SK-N-SH (cell line): ENCODE data around the gene TANC1. TPM values are rescaled to one million over a fixed set of nuclear protein-coding genes. Genes with fewer than 3 reads are reported as not detected.

Experiments used
- CTCF ChIA-PET: fragments of 300-600, 350-600 bp; formaldehyde crosslinking; extraction: SDS; loops from one replicate; lab custom pipeline; 2021; lab: Yijun Ruan, JAX
- POLR2A ChIA-PET: fragments of 350-600 bp; sonication (Branson Sonifier 250); formaldehyde crosslinking; extraction: SDS; loops from one replicate; lab custom pipeline; 2020; ENCODE audit warnings: antibody characterized with exemption, inconsistent platforms; lab: Yijun Ruan, JAX
- DNase-seq: peaks from one replicate; pipeline ENCODE4 v3.0.0; 2012
- H2AFZ ChIP-seq: fragments of 200-600 bp; sonication (generic); 2 replicates; pipeline ENCODE4 v1.8.1; 2016; ENCODE audit warnings: antibody characterized with exemption, mild to moderate bottlenecking, low read depth
- H3F3A ChIP-seq: fragments of 200-600 bp; sonication (generic); replicated peaks from 2 replicates; pipeline ENCODE3; 2016; ENCODE audit warnings: antibody characterized with exemption, mild to moderate bottlenecking; ENCODE audit not compliant: insufficient read depth
- H3K27ac ChIP-seq, 2 experiments: fragments of 200-500 bp in 1 of 2; fragments of 200-600 bp in 1 of 2; sonication (Bioruptor generic) in 1 of 2; sonication (generic), shearing (Covaris generic) in 1 of 2; 2 replicates each; pipeline versions ENCODE4 v1.5.1 to v1.6.1; 2014 to 2016; ENCODE audit warnings: low read depth in 2 of 2, inconsistent platforms in 1 of 2, low read length in 1 of 2, mild to moderate bottlenecking in 1 of 2, mixed read lengths in 1 of 2
- H3K27me3 ChIP-seq: fragments of 200-600 bp; sonication (generic), shearing (Covaris generic); 2 replicates; pipeline ENCODE4 v1.6.1; 2016; ENCODE audit warnings: mixed run types; ENCODE audit not compliant: insufficient read depth
- H3K36me3 ChIP-seq, 2 experiments: fragments of 200-500 bp in 1 of 2; fragments of 200-600 bp in 1 of 2; sonication (Bioruptor generic) in 1 of 2; sonication (generic) in 1 of 2; replicated peaks in 1 of 2; 2 replicates each; pipeline versions ENCODE3 to v1.5.1; 2014 to 2016; ENCODE audit warnings: low read length in 1 of 2, mild to moderate bottlenecking in 1 of 2; ENCODE audit not compliant: insufficient read depth in 2 of 2, control insufficient read depth in 1 of 2
- H3K4me1 ChIP-seq, 2 experiments: fragments of 200-500 bp in 1 of 2; fragments of 200-600 bp in 1 of 2; sonication (Bioruptor generic) in 1 of 2; sonication (generic), shearing (Covaris generic) in 1 of 2; 2 replicates each; pipeline versions ENCODE4 v1.5.1 to v1.6.1; 2014 to 2016; ENCODE audit warnings: low read depth in 1 of 2, low read length in 1 of 2, mixed run types in 1 of 2; ENCODE audit not compliant: insufficient read depth in 2 of 2, control insufficient read depth in 1 of 2
- H3K4me2 ChIP-seq: fragments of 200-600 bp; sonication (generic), shearing (Covaris generic); 2 replicates; pipeline ENCODE4 v1.6.1; 2017; ENCODE audit warnings: mixed run types
- H3K4me3 ChIP-seq, 2 experiments: fragments of 200-500 bp in 1 of 2; fragments of 200-600 bp in 1 of 2; sonication (Bioruptor generic) in 1 of 2; sonication (generic), shearing (Covaris generic) in 1 of 2; 2 replicates each; pipeline versions ENCODE4 v1.5.1 to v1.8.1; 2014 to 2016; ENCODE audit warnings: low read depth in 2 of 2, inconsistent platforms in 1 of 2, low read length in 1 of 2, mild to moderate bottlenecking in 1 of 2, mixed read lengths in 1 of 2, moderate library complexity in 1 of 2
- H3K79me2 ChIP-seq: fragments of 200-600 bp; sonication (generic); 2 replicates; pipeline ENCODE4 v1.8.1; 2017; ENCODE audit warnings: mild to moderate bottlenecking; ENCODE audit not compliant: insufficient read depth
- H3K9ac ChIP-seq: fragments of 200-600 bp; sonication (generic); 2 replicates; pipeline ENCODE4 v1.6.1; 2017; ENCODE audit warnings: mixed run types
- H3K9me2 ChIP-seq: fragments of 200-600 bp; sonication (generic); 2 replicates; pipeline ENCODE4 v1.6.1; 2017; ENCODE audit warnings: mixed run types
- H3K9me3 ChIP-seq: fragments of 200-600 bp; sonication (generic); 2 replicates; pipeline ENCODE4 v1.6.1; 2017; ENCODE audit warnings: mixed run types, mild to moderate bottlenecking, moderate library complexity
- H4K20me1 ChIP-seq: fragments of 200-600 bp; sonication (generic); 2 replicates; pipeline ENCODE4 v1.6.1; 2017; ENCODE audit warnings: mild to moderate bottlenecking, mixed run types; ENCODE audit not compliant: insufficient read depth
- CHD2 ChIP-seq: fragments of 150-350 bp; IDR thresholded peaks from 2 replicates; pipeline ENCODE4 v1.6.1; 2018; ENCODE audit warnings: low read length; ENCODE audit not compliant: partially characterized antibody
- CTCF ChIP-seq: fragments of 200-600 bp; sonication (generic); IDR thresholded peaks from 2 replicates; pipeline ENCODE4 v1.6.1; 2017; ENCODE audit warnings: antibody characterized with exemption, mild to moderate bottlenecking, moderate library complexity
- EP300 ChIP-seq, 2 experiments: IDR thresholded peaks; 2 replicates each; pipeline versions ENCODE4 v1.4.0 to v1.6.1; 2012; ENCODE audit warnings: borderline replicate concordance in 1 of 2, low read depth in 1 of 2, low read length in 1 of 2
- EZH2phosphoT487 ChIP-seq: fragments of 200-600 bp; sonication (generic); IDR thresholded peaks from 2 replicates; pipeline ENCODE4 v1.6.1; 2017; ENCODE audit warnings: low read depth, mixed run types, mild to moderate bottlenecking, antibody characterized with exemption, moderate library complexity, borderline replicate concordance
- FOSL2 ChIP-seq: IDR thresholded peaks from 2 replicates; pipeline ENCODE4 v1.4.0; 2012; ENCODE audit warnings: low read depth, mild to moderate bottlenecking, moderate library complexity, borderline replicate concordance
- FOXJ3 ChIP-seq: sonication (generic); formaldehyde crosslinking; IDR thresholded peaks from 2 replicates; pipeline ENCODE4 v1.5.1; 2020; ENCODE audit warnings: mild to moderate bottlenecking, missing genetic modification reagents
- FOXM1 ChIP-seq: IDR thresholded peaks from 2 replicates; pipeline ENCODE4 v1.4.0; 2012; ENCODE audit warnings: low read depth, mild to moderate bottlenecking
- IRF3 ChIP-seq: fragments of 150-350 bp; IDR thresholded peaks from 2 replicates; pipeline ENCODE4 v1.6.1; 2016; ENCODE audit warnings: mild to moderate bottlenecking, low read depth, low read length
- JUND ChIP-seq: IDR thresholded peaks from 2 replicates; pipeline ENCODE4 v1.4.0; 2012
- MAX ChIP-seq: IDR thresholded peaks from 2 replicates; pipeline ENCODE4 v1.4.0; 2012; ENCODE audit warnings: low read depth
- MEF2A ChIP-seq: IDR thresholded peaks from 2 replicates; pipeline ENCODE4 v1.4.0; 2012; ENCODE audit warnings: low read depth, borderline replicate concordance
- NFIC ChIP-seq: IDR thresholded peaks from 2 replicates; pipeline ENCODE4 v1.4.0; 2012; ENCODE audit warnings: borderline replicate concordance
- NRF1 ChIP-seq: IDR thresholded peaks from 2 replicates; pipeline ENCODE4 v1.6.1; 2012; ENCODE audit warnings: low read depth, mild to moderate bottlenecking, low read length
- POLR2AphosphoS5 ChIP-seq: IDR thresholded peaks from 2 replicates; pipeline ENCODE4 v1.6.1; 2012; ENCODE audit warnings: low read depth, low read length
- RAD21 ChIP-seq: IDR thresholded peaks from 2 replicates; pipeline ENCODE4 v1.6.1; 2012; ENCODE audit warnings: mild to moderate bottlenecking, low read length
- RCOR1 ChIP-seq: fragments of 150-350 bp; IDR thresholded peaks from 2 replicates; pipeline ENCODE4 v1.6.1; 2017; ENCODE audit warnings: antibody characterized with exemption, low read length
- RFX5 ChIP-seq: IDR thresholded peaks from 2 replicates; pipeline ENCODE4 v1.6.1; 2012; ENCODE audit warnings: mild to moderate bottlenecking, improper control_type of control experiment, low read length
- RXRA ChIP-seq: IDR thresholded peaks from 2 replicates; pipeline ENCODE4 v1.4.0; 2012; ENCODE audit warnings: low read depth, mild to moderate bottlenecking, borderline replicate concordance
- SMC3 ChIP-seq: IDR thresholded peaks from 2 replicates; pipeline ENCODE4 v1.6.1; 2012; ENCODE audit warnings: low read depth, low read length, improper control_type of control experiment
- TAF1 ChIP-seq: IDR thresholded peaks from 2 replicates; pipeline ENCODE4 v1.6.1; 2012; ENCODE audit warnings: low read depth, mild to moderate bottlenecking, low read length, moderate library complexity, borderline replicate concordance
- TCF12 ChIP-seq: IDR thresholded peaks from 2 replicates; pipeline ENCODE4 v1.4.0; 2012
- WGBS: methylation state at CpG from one replicate; pipeline ENCODE4 v1.1.6; 2017; ENCODE audit warnings: low lambda C conversion rate; 5-methylcytosine and 5-hydroxymethylcytosine counted together
- polyA plus RNA-seq, 3 experiments: library from polyadenylated mRNA; depleted of rRNA; stranded (reverse); fragments of >200 nt; gene quantifications; 2 replicates each; pipeline ENCODE4 v1.2.3, GENCODE V29; 2012
- TF ChIP-seq, protein P1 (sequence below): IDR thresholded peaks from 2 replicates; pipeline ENCODE4; 2012
- TF ChIP-seq, protein P2 (sequence below): fragments of 150-350 bp; IDR thresholded peaks from 2 replicates; pipeline ENCODE4 v1.6.1; 2017; ENCODE audit warnings: antibody characterized with exemption, low read length, low read depth, borderline replicate concordance
- TF ChIP-seq, protein P3 (sequence below): IDR thresholded peaks from 2 replicates; pipeline ENCODE4 v1.4.0; 2012; ENCODE audit warnings: low read depth, borderline replicate concordance

The TANC1 gene
- polyA plus RNA-seq, 1 of the 3 experiments (the other 2 are of a cell fraction), result 19.2 TPM

- TF ChIP-seq IRF3 (no peak), EZH2phosphoT487 (no peak), CTCF (no peak), FOXJ3 (no peak), MAX (no peak), RCOR1 (no peak), NFIC (no peak)
These were observed 107.3 kb downstream of the TANC1 start (continued) for GRCh38 chr2:159075727-159076126.

DNA sequence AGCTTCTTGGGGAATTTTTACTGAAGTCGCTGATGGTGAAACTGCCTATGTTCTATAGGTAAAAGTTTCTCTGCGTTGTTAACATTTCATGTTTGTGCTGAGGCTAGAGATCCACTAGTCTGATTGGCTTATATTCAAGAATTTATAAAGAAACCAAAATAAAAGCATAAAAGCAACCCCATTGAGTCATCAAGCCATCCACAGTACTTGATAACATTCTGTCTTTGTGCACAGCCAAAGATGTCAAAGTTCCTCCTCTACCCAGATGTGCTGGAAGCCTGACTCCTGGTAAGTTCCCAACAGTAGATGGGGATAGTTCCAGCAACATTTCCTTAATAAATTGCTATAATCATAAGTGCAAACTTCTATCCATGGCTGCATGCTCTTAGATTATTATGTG, 107.8 kb downstream of the TANC1 start:
- peak overlapping the region; percentile 13; the same call in 1 of the 2 replicates for H3K4me2 ChIP-seq
- no peaks in the 10 kb centered on the region for H3K9me2 ChIP-seq
- no peaks in the 10 kb centered on the region for H3K9me3 ChIP-seq
- H3K79me2 ChIP-seq, result peaks cover 42% of the 10 kb centered on the region
- H3K27me3 ChIP-seq, result no peaks in the 10 kb centered on the region
- no peaks in the 10 kb centered on the region for H4K20me1 ChIP-seq
- H3K27ac ChIP-seq, result peak overlapping the region; percentile 19 to 47
- no peaks in the 10 kb centered on the region for H3K36me3 ChIP-seq
- H3K9ac ChIP-seq, result no peak overlapping the region
- POLR2A ChIA-PET, result no interaction called here
- CTCF ChIA-PET, result interaction anchor here (0.7 kb wide), 1 partner anchor 860 kb away, joined by 3 read pairs; no protein-coding TSS in a partner anchor
- 72% methylated on average over 2 of the region's 2 CpGs for whole genome bisulfite sequencing
- H3K4me3 ChIP-seq, result no peak overlapping the region
- H3K4me1 ChIP-seq, result peaks cover 10 to 18% of the 10 kb centered on the region in 2 experiments; a peak in 3 of 4 replicates
- H2AFZ ChIP-seq, result no peak overlapping the region
- peaks cover 17% of the 10 kb centered on the region for H3F3A ChIP-seq
- DNase-seq, result no peak
- TF ChIP-seq RFX5 (no peak), TAF1 (no peak), RCOR1 (no peak), POLR2AphosphoS5 (no peak), TCF12 (peak; percentile 38; the same call in 1 of the 2 replicates), FOSL2 (peak; percentile 57; the same call in 1 of the 2 replicates), JUND (peak; percentile 41; the same call in 1 of the 2 replicates), FOXM1 (no peak), NRF1 (no peak), CHD2 (no peak), EP300 (IDR thresholded peaks at IDR 0.05; ENCODE audit: borderline replicate concordance in 1 of 2, low read depth in 1 of 2, low read length in 1 of 2) (peak in 1 of 2 experiments; percentile 24; a peak in 1 of 4 replicates), MEF2A (no peak), RXRA (no peak), EZH2phosphoT487 (no peak), RAD21 (no peak), SMC3 (no peak), NFIC (peak; percentile 31; the same call in 1 of the 2 replicates)
- TF ChIP-seq, protein P1, sequence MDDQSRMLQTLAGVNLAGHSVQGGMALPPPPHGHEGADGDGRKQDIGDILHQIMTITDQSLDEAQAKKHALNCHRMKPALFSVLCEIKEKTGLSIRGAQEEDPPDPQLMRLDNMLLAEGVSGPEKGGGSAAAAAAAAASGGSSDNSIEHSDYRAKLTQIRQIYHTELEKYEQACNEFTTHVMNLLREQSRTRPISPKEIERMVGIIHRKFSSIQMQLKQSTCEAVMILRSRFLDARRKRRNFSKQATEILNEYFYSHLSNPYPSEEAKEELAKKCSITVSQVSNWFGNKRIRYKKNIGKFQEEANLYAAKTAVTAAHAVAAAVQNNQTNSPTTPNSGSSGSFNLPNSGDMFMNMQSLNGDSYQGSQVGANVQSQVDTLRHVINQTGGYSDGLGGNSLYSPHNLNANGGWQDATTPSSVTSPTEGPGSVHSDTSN, result peak; percentile 25; the same call in 1 of the 2 replicates
- TF ChIP-seq, protein P2, sequence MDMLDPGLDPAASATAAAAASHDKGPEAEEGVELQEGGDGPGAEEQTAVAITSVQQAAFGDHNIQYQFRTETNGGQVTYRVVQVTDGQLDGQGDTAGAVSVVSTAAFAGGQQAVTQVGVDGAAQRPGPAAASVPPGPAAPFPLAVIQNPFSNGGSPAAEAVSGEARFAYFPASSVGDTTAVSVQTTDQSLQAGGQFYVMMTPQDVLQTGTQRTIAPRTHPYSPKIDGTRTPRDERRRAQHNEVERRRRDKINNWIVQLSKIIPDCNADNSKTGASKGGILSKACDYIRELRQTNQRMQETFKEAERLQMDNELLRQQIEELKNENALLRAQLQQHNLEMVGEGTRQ, result no peak
- TF ChIP-seq, protein P3, sequence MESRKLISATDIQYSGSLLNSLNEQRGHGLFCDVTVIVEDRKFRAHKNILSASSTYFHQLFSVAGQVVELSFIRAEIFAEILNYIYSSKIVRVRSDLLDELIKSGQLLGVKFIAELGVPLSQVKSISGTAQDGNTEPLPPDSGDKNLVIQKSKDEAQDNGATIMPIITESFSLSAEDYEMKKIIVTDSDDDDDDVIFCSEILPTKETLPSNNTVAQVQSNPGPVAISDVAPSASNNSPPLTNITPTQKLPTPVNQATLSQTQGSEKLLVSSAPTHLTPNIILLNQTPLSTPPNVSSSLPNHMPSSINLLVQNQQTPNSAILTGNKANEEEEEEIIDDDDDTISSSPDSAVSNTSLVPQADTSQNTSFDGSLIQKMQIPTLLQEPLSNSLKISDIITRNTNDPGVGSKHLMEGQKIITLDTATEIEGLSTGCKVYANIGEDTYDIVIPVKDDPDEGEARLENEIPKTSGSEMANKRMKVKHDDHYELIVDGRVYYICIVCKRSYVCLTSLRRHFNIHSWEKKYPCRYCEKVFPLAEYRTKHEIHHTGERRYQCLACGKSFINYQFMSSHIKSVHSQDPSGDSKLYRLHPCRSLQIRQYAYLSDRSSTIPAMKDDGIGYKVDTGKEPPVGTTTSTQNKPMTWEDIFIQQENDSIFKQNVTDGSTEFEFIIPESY, result no peak
